HG02759 (cell line): ENCODE results near the gene TNFRSF1A.
"Not testable (repeated sequence)": the region's sequence is repeated elsewhere in the genome, so short reads cannot be mapped to it uniquely, and the experiment has no call there.

Source experiments
- ATAC-seq: cut with Tn5 transposase; IDR thresholded peaks from one replicate; pipeline ENCODE4 v1.9.1; 2021; ENCODE audit warnings: mild to moderate bottlenecking, moderate library complexity; ENCODE audit not compliant: unreplicated experiment

Gene TNFRSF1A

DNA sequence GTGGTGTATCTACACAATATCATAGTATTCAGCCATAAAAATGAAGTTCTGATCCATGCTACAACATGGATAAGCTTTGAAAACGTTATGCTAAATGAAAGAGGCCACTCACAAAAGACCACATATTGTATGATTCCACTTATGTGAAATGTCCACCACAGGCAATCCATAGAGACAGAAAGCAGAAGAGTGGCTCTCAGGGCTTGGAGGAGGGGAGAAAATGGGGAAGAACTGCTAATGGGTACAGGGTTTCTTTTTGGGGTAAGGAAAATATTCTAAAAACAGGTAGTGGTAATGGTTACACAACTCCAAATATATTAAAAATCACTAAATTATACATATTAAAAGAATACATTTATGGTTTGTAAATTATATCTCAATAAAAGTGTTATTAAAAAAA lies 17.0 kb upstream of the TNFRSF1A start:
- no peak for ATAC-seq

DNA sequence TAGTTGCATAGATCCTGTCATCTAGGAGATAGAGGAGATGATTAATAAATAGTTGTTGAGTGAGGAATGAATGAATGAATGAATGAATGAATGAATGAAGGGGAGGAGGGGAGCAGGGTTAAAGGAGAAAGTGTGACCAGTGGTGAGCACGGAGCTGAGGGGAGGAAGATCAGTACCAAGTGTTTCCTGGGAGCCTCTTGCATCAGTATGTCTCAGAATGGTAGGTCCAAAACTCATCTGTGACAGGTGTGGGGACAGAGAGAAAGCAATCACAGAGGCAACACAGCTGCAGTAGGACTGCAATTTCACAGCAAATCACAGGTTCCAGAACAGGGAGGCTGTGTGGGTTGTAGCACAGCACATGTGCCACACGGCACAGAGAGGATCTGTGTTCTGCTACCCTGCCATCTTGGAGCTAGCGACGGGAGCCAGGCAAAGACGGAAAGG lies 14.5 kb upstream of the TNFRSF1A start:
- no peak for ATAC-seq

DNA sequence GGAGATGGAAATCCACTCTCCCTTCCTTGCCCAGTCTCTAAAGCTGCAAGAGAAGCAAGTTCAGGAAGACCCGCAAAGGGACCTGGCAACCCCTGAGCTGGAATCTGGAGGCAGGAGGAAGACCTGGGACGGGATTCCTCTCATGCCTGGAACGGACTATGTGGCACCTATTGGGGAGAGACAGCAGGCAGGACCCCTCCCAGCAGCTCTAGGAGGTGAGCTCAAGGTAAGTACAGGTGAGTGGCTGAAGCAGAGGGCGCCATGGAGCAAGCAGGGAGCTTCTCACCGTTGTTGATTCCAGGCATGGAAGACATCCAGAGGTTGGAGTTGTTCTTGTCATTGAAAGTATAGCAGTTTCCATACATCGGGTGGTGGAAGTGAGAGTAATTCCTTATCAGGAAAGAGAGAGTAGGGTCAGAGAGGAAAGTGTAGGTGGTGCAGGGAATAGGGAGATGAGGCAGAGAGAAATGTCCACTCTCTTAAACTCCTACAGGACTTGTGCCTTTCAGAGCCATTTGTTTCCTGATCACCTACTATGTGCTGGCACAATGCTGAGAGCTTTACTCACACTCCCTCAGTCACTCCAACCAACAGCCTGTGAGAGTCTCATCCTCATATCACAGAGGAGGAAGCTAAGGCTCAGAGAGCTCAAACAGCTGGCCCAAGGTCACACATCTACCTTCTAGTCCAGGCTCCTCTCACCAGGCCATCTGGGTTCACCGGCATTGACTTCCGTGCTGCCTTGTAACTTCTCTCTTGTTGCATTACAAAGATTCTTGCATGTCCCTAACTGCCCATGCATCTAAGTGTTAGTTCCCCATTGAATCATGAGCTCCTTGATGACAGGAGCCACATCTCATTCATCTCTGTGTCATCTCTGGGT lies 13.9 kb upstream of the TNFRSF1A start:
- ATAC-seq, result no peak

DNA sequence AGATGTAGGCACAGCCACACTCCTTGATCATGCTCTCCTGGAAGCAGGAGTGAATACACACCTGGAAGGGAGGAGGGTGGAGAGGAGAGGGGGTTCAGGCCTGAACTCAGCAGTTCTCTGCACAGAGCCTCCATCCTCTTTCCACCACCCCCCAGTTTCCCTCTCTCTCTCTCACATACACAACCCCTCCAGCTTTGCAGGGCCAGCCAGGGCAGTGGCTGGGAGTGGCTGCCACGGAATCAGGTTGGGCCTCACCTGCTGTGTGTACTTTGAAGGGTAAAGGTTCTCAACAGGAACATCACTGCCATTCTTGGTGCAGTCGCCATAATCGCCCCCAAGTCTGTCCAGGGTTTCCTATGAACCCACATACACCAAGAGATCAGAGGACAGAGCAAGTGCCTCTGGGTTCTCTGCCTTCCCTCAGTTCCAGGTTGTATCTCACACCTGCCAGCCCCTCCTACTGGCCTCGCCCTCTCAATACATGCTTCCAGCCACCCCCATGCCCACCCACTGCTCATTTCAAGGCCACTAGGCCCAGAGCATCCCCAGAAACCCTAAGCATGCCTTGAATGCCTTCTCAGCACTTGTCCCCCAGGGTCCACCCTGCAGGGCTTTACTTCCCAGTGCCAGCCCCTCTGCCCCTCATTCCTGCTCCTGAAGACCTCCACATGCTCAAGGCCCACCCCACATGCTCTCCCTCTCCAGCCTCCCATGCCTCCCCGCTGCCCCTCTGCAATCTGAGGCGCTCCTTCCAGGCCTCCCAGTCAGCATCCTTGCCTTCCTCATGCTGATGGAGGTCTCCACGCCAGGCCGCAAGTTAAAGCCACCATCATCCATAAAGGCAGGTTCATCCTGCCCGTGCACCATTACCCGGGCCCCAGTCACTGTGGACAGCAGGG lies 12.9 kb upstream of the TNFRSF1A start:
- no peak for ATAC-seq

DNA sequence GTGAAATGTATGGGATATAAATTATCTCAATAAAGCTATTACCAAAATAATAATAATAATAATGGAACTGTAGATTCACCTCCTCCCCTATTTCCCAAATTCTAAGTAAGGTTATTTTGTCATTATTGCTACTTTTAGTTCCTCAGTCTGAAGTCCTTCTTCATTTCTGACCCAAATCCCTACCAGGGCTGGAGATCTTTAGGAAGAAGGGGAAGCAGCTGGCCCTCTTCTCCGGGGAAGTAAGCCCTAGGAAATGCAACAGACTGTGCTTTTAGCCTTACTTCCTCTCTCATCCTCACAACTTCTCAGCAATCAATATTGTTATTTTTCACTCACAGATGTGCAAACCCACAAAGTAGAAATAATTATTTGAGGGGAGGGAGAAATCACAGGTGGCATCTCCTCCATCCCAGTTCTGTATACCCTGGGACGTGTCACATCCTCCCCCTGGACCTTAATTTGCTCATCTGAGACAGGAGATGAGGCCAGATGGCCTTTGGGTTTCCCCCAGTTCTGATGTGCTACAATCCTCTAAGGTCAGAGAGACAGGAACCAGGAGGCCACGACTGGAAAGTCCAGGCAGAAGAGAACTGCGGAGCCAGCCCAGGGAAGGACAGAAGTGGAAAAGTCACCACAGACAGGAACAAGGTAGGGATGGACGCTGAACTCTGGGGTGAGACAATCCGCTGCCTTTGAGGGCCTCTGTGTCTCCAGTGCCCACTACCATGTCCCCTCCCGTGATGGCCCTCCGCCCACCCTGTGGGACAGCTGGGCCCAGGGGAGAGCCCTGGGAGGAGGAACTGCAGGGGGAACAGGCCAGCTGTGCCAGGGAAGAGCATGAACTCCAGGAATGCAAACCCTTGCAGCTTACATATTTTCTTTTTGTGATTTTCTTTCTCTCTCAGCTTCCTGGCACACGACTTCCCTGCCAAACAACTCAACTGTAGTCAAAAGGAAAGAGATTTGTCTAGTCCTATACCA lies 10.6 kb upstream of the TNFRSF1A start:
- ATAC-seq, result no peak

DNA sequence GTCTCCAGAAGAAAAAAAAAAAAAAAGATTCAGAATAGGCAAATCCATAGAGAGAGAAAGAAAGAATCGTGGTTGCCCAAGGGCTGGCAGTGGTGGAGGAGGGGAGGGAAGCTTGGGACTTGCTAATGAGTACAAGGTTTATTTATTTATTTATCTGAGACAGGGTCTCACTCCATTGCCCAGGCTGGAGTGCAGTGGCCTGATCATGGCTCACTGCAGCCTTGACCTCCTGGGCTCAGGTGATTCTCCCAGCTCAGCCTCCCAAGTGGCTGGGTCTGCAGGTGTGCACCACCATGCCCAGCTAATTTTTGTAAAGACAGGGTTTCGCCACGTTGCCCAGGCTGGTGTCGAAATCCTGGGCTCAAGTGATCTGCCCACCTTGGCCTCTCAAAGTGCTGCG lies 9.7 kb upstream of the TNFRSF1A start:
- ATAC-seq, result no peak

DNA sequence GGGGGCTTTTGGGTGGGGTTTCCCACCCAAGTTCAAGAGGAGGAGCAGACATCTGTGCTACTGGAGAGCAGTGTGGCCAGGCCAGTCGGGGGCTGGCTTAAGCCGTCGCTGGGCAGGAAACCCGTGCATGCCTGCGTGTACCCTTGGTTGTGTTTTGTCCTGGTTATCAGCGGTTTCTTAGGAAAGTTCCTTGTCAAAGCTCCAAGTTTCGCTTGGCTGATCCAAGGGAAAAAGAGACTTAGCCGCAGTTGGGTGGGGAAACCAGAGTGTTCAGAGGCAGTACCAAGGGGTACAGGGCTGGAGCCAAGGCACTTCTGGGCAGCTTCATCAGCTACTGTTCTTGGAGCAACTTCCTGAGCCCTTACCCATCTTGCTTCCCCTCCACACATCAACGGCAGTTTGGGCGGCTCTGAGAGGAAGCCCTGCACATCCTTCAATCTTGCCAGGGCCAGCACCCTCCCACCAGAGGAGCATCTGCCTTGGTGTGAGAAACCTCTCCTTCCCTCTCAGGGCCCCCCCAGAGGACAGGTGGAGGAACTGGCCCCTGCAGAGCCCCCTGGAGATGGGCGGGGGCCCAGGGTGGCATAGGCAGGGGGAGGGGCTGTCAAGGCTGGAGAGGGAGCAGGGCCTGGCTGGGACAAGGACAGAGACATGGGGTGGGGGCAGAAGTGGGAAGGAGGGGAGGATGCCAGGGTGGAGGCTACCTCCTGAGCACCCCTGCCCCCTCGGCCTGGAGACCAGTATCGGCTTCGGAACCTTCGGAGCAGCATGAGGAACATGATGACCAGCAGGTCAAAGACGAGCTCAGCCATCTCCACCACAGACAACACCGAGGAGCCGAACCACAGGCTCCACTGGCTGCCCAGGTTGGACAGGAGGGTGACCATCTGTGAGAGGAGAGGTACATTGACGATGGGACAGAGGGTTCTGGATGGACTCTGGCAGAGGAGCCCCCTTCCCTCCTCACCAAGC lies 5.8 kb upstream of the TNFRSF1A start:
- no peak for ATAC-seq

DNA sequence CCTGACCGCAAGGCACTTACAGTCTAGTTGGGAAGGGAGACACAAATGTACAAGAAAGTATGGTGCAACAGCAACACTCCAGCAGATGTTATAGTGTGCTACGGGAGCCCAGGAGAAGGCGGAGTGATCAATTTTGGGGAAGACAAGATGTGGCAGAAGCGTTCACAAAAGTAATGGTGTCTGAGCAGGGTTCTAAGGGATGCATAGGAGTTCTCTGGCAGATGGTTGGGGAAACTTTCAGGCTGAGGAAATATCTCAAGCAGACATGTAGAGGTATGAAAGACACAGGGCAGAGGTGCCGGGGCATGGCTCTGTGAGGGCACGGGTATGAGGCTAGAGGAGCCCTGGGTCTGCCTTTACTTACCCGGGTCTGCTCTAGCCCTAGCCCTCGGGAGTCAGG lies 5.1 kb upstream of the TNFRSF1A start:
- no peak for ATAC-seq

DNA sequence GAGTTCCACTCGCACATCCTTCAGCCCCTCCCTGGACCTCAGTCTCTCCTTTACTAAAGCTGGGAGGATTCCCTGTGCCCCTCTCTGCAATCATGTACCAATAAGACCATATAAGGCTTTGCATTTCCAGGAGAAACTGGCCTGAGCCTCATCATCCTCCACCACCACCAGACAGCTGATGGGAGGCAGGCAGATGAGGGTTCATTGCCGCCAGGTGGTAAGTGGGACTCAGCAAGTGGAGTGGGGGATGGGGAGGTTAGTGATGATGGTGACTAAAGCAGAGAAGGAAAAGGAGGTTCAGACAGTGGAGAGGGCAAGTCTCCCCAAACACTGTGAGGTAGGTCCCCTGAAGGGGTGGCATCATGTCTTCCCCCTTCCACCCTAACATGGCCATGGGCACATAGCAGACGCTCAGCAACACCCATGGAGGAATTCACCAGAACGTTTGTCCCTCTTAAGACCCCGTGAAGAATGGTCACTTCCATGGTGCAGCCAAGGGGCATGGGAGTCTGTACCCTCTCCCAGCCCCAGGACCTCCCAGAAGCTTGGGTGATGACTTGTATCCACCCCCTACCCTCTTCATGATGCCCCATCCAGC lies 4.5 kb upstream of the TNFRSF1A start:
- no peak for ATAC-seq

DNA sequence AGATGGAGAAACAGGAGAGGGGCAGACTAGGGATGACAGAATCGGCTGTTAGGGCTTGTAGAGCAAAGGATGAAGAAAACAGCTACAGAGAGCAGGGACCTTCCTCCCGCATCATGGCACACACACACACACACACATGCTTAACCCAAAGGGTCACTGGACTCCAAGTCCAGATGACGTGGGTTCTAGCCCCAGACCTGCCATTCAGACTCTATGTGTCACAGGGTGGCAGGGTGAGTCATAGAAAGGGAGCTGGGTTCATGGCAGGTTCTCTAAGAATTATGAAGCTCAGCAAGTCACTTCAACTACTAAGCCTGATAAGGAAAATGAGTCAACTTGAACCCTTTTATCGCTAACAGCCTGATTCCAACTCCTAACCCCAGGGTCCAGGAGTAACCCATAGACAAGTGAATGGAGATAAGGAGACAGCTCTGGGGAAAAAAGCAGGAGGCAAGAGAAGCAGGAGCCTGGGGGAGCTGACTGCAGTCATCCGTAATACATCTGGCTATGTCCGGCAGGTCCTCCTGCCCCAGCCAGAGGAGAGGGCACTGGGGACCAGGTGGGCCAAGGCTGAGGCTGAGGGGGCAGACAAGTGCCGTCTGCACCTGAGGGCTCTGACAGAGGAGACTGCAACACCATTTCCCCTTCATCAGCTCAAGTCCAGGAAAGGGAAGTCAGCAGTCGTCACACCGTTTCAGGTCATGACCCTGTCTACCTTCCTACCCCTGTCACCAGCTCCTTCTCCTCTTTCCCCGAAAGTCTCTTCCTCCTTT lies 3.6 kb upstream of the TNFRSF1A start:
- no peak for ATAC-seq

DNA sequence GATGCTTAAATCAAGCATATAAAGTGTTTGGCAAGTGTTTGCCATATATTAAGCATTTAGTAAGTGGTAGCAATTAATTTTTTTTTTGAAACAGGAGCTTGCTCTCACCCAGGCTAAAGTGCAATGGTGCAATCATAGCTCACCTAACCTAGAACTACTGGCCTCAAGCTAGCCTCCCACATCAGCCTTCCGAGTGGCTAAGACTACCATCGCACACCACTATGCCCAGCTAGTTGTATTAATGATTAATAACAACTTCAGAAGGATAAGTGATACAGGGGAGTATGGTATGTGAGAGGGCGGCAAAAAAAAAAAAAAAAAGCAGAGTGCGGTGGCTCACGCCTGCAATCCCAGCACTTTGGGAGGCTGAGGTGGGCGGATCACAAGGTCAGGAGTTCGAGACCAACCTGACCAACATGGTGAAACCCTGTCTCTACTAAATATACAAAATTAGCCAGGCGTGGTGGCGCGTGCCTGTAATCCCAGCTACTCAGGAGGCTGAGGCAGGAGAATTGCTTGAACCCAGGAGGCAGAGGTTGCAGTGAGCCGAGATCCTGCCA lies 2.3 kb upstream of the TNFRSF1A start:
- ATAC-seq, result not testable (repeated sequence)

DNA sequence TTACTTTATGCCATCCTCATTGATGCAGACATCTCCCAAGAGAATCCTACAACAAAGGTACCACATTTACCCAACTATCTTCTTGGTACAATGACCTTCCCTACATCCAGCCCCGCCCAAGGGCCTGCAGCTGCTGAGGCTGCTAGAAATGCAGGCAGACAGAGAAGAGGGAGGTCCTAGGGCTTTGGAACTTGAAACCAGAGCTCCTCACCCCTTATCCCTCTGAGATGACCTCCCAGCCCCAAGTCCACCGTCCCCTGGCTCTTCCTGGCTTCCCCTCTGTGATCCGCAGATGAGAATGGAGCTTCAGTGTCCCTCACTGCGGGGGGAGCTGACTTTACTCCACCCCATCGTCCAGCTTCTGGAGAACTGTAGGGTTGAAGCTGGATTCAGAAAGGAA lies 1.6 kb upstream of the TNFRSF1A start:
- ATAC-seq, result no peak

DNA sequence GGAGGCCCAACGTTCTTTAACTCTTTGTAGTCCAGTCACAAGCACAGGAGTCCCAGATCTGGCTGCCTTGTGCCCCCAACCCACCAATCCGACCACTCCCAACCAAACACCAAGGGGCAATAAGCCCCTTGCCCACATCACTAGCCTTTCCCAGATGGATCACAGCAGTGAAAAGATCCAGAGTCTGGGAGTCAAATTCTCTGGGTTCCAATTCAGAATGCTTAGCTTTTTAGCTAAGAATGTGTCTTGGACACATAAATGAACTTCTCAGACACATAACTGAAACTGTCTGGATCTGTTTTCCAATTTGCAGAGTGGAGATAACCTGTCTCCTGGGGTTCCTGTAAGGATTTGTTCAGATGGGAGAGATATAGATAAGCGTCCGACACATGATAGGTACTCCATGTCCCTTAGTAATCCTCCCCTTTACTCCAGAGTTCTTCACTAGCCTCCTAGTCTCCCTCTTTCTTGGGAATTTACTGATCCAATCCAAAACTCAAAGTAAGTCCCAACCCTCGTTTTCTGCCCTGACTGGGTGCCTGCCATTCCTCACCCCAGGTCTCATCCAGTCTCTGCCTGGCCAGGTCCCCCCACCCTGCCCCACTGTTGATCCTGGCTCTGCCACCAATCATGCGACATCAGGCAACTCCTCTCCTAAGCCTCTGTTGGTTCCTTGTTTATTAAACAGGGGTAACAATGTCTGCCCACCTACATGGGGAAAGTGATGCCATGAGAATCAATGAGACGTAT lies 439 bp upstream of the TNFRSF1A start:
- ATAC-seq, result no peak

DNA sequence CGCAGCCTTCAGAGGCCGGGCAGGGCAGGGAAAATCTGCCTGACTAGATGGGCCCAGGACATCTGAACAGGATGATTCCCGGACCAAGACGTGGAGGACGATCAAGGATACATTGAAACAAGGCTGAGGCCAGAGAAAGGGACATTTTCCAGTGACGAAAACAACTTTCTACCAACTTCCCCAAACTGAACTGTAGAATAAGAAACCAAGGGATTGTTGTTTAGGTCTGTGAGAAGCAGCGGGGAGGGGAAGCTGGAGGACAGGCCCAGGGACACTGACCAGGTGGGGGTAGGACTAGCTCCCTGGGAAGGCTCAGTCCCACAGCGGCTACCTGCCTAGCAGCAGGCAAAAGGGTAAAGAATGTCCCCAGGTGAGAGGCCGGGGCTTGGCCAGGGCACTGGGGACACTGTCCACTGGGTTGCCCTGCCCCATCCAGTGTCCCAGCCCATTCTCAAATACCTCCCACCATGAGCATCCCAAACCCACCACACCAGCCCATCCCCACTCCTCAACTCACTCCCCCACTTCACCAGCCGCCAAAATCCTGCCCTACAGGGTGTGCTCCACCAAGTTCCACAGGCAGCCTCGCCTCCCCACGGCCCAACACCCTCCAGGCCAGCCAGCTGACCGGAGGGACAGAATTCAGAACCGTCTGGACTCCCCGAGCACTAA lies 995 bp downstream of the TNFRSF1A start:
- no peak for ATAC-seq

DNA sequence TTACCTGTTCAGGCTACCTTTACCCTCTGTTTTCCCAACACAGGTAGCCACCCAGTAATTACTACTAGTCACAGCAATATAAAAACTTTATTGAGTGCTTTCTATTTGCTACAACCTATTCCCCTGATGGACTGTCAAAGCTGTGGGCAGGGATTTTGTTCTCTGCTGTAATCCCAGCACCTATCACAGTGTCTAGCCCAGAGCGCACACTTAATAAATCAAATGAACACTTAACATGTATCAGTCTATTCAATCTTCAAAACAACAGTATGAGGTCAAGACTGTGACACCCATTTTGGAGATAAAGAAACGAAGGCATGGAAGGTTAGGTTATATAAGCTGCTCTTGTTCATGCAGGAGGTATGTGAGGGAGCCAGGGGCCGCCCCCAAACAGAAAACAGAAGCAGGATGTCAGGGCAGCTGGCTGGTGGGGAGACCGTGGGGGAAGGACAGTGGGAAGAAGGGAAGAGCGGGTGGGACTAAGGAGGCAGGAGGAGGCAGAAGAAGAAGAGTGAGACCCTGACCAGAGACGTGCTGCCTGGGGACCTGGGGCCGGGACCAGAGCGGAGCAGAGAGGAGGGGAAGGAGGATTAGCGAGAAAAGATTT lies 1.7 kb downstream of the TNFRSF1A start:
- ATAC-seq, result no peak

DNA sequence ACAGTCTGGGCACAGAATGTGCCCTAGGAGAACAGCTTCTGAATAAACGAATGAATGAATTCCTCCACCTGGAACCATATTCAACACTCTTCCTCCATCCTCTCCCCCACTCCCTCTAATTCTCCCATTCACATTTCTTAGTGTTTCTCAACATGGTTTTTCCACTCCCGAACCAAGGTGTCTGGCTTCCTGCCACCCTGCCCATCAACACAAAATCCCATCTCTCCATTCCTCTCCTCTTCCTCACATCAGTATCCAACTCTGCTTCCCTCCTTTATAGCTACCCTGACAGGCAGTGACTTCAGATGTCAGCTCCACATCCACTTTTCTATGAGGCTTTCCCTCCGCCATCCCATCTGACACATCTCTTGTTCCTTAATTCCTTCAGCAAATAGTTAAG lies 2.9 kb downstream of the TNFRSF1A start:
- ATAC-seq, result no peak
